MCF 10A (cell line): ENCODE measurements around the gene SSTR5. TPM values are rescaled to one million over a fixed set of nuclear protein-coding genes. Genes with fewer than 3 reads are reported as not detected.

ENCODE experiments used
- BruUV-seq: library from RNA; stranded (reverse); fragments of 400-500 nt; replicated peaks from 2 replicates; lab custom pipeline; 2021; lab: Mats Ljungman, UMichigan
- CTCF ChIA-PET: fragments of 300-600 bp; sonication (Branson Sonifier 250); formaldehyde crosslinking; extraction: SDS; loops from one replicate; lab custom pipeline; 2021; ENCODE audit warnings: antibody characterized with exemption, inconsistent platforms; lab: Yijun Ruan, JAX
- POLR2A ChIA-PET: fragments of 300-600, 350-650 bp; sonication (Branson Sonifier 250); formaldehyde crosslinking; extraction: SDS; loops from one replicate; lab custom pipeline; 2020; ENCODE audit warnings: antibody characterized with exemption, inconsistent platforms; lab: Yijun Ruan, JAX
- DNase-seq: peaks from one replicate; pipeline ENCODE4 v3.0.0-alpha.2; 2018; ENCODE audit not compliant: unreplicated experiment
- H3K27ac Mint-ChIP-seq: one replicate; pipeline ENCODE4 v1.8.0; 2022; ENCODE audit warnings: mild to moderate bottlenecking, low read depth, mixed read lengths; ENCODE audit not compliant: unreplicated experiment
- H3K27me3 Mint-ChIP-seq: one replicate; pipeline ENCODE4 v1.8.0; 2022; ENCODE audit warnings: mixed read lengths; ENCODE audit not compliant: insufficient read depth, unreplicated experiment
- H3K36me3 Mint-ChIP-seq: one replicate; pipeline ENCODE4 v1.8.0; 2022; ENCODE audit warnings: mild to moderate bottlenecking, moderate library complexity, mixed read lengths; ENCODE audit not compliant: insufficient read depth, unreplicated experiment
- H3K4me1 Mint-ChIP-seq: one replicate; pipeline ENCODE4 v1.8.0; 2022; ENCODE audit warnings: mixed read lengths; ENCODE audit not compliant: insufficient read depth, unreplicated experiment
- H3K4me3 Mint-ChIP-seq: one replicate; pipeline ENCODE4 v1.8.0; 2022; ENCODE audit warnings: mild to moderate bottlenecking, moderate library complexity, mixed read lengths; ENCODE audit not compliant: unreplicated experiment
- H3K9me3 Mint-ChIP-seq: one replicate; pipeline ENCODE4 v1.8.0; 2022; ENCODE audit warnings: mixed read lengths; ENCODE audit not compliant: unreplicated experiment
- CTCF ChIP-seq: fragments of 200-600 bp; IDR thresholded peaks from one replicate; pipeline ENCODE4 v1.8.0; 2022; ENCODE audit warnings: antibody characterized with exemption, mild to moderate bottlenecking; ENCODE audit not compliant: unreplicated experiment
- intact Hi-C: fragments of 100-400 bp; cut with micrococcal nuclease; formaldehyde crosslinking; loops from 2 replicates; pipeline ENCODE4 v1.14.1; 2022
- total RNA-seq: library from RNA; stranded (reverse); gene quantifications from 2 replicates; pipeline ENCODE4 v1.2.3, GENCODE V29; 2022

The SSTR5 gene
- total RNA-seq, 1 experiment from 2014 or later = not detected

- H3K4me1 Mint-ChIP-seq = no peaks in the 10 kb centered on the region
- TF ChIP-seq CTCF = no peak
- H3K9me3 Mint-ChIP-seq = no peaks in the 10 kb centered on the region
- ChIA-PET POLR2A (no interaction called here), CTCF (no interaction called here)
- intact Hi-C loops = no loop called here
- DNase-seq = no peak
- BruUV-seq = no TSS peak
- H3K4me3 Mint-ChIP-seq = no peak overlapping the region
- no peak overlapping the region for H3K27ac Mint-ChIP-seq
- H3K27me3 Mint-ChIP-seq = no peaks in the 10 kb centered on the region
- no peaks in the 10 kb centered on the region for H3K36me3 Mint-ChIP-seq
These were observed 24.6 kb downstream of the SSTR5 start for GRCh38 chr16:1097156-1097555.

- intact Hi-C loops = no loop called here
- no peak for TF ChIP-seq CTCF
- POLR2A ChIA-PET = no interaction called here
- Mint-ChIP-seq H3K27ac (no peak overlapping the region), H3K4me3 (no peak overlapping the region), H3K4me1 (no peaks in the 10 kb centered on the region), H3K27me3 (no peaks in the 10 kb centered on the region), H3K36me3 (no peaks in the 10 kb centered on the region), H3K9me3 (no peaks in the 10 kb centered on the region)
- no peak for DNase-seq
- no TSS peak for BruUV-seq
- CTCF ChIA-PET = interaction anchor here (1.3 kb wide), 1 partner anchor 40 kb away, joined by 4 read pairs; no protein-coding TSS in a partner anchor
These were observed 25.3 kb downstream of the SSTR5 start for GRCh38 chr16:1097800-1098199.

DNA sequence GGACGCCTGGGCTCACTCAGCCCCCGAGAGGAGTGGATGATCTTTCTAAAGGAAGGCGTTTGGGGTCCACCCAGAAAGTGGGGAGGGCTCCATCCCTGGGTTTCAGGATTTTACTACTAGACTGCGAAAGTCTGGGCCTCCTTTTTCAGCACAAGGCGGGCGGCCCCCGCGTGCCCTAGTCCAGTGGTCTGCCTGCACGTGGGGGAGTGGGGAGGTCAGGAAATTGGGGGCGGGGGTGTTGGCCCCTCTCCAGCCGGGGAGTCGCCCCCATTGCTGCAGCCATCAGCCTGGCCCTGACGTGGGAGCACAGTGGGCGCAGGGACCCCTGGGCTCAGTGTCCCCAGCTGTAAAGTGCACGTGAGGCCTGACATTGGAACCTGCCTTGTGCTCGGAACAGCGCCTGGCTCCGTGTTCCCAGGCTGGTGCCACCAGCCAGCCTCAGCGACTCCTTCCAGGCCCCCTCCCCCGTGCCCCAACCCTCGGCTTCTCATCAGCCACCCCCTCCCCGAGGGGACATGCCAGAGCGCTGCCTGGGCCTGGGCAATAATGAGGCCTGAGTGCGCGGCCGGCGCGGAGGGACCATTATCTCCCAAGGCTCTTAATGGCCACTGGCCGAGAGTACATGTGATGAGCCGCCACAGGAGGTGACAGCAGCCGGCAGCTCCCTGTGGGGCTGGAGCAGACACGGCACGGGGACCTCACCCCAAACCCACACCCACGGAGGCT is 25.9 kb downstream of the SSTR5 start:
- H3K27ac Mint-ChIP-seq = no peak overlapping the region
- H3K9me3 Mint-ChIP-seq = no peaks in the 10 kb centered on the region
- BruUV-seq = no TSS peak
- no peaks in the 10 kb centered on the region for H3K27me3 Mint-ChIP-seq
- no peak for TF ChIP-seq CTCF
- H3K4me3 Mint-ChIP-seq = no peak overlapping the region
- CTCF ChIA-PET = interaction anchor here (1.3 kb wide), 1 partner anchor 40 kb away, joined by 4 read pairs; no protein-coding TSS in a partner anchor
- H3K36me3 Mint-ChIP-seq = no peaks in the 10 kb centered on the region
- POLR2A ChIA-PET = no interaction called here
- DNase-seq = no peak
- intact Hi-C loops = no loop called here
- no peaks in the 10 kb centered on the region for H3K4me1 Mint-ChIP-seq

DNA sequence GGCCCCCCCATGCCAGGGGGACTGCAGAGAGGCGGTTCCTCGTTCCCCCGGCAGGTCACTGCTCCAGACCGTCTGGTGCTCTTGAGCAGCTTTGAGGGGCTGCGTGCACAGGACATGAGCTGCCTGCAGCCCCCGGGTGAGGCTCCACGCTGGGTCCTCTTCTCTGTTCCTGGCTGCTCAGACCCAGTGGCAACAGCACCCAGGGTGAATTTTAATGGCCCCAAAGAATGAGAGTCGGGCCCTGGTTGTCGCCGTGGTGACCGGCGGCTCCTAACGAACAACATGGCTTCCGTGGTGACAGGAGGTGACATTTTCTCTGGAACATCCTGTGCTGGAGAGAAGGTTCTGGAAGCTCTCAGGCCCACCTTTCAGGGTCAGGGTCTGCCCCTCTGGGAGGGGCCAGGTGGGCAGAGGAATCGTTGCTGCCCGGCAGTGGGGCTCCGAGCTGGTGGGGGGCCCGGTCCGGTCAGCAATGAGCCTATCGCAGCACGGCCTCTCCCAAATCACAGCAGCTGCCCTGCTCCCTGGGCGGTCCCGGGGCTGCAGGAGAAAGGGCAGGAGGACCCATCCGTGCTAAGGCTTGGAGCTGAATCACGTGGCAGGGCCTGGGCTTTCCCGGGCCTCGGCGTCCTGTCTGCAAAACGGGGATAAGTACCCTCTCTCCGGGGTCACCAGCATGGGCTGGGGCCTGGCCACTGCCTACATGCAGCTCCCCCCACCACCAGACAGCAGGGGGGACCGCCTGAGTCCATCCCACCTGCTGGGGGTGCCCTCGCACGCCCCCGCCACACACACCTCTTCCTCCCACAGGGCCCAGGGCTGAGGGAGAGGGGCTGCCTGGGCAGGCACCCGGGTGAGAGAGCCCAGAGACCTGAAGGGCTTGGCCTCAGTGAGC is 26.9 kb downstream of the SSTR5 start:
- no peak for DNase-seq
- peaks cover 7% of the 10 kb centered on the region for H3K27me3 Mint-ChIP-seq
- no peak for TF ChIP-seq CTCF
- no peaks in the 10 kb centered on the region for H3K36me3 Mint-ChIP-seq
- H3K4me3 Mint-ChIP-seq = no peak overlapping the region
- BruUV-seq = no TSS peak
- ChIA-PET CTCF (interaction anchor here (0.9 to 1.1 kb wide), 2 partner anchors 41 to 95 kb away, joined by 3 read pairs; no protein-coding TSS in a partner anchor), POLR2A (no interaction called here)
- no peaks in the 10 kb centered on the region for H3K4me1 Mint-ChIP-seq
- intact Hi-C loops = no loop called here
- H3K27ac Mint-ChIP-seq = no peak overlapping the region
- no peaks in the 10 kb centered on the region for H3K9me3 Mint-ChIP-seq
